Mesenchymal stem cell (in vitro differentiated cells and primary cell): ENCODE data around the gene MSRB3.
A peak's percentile ranks its signal among the peaks of the same experiment; 100 is the strongest.

Experiments
- DNase-seq: peaks from one replicate; pipeline ENCODE4 v3.0.0-alpha.2; 2013
- H2AFZ ChIP-seq: one replicate; pipeline ENCODE4 v1.6.1; 2013; ENCODE audit warnings: low read depth, mild to moderate bottlenecking, control low read depth, inconsistent platforms, low read length, moderate library complexity
- H2AK5ac ChIP-seq: 2 replicates; pipeline ENCODE4 v1.6.1; 2013; ENCODE audit warnings: low read length, moderate library complexity, mild to moderate bottlenecking, inconsistent platforms; ENCODE audit not compliant: severe bottlenecking
- H2BK120ac ChIP-seq: one replicate; pipeline ENCODE4 v1.6.1; 2013; ENCODE audit warnings: low read depth, mild to moderate bottlenecking, inconsistent platforms, low read length, moderate library complexity
- H2BK12ac ChIP-seq, 2 experiments: one replicate each; pipeline ENCODE4 v1.6.1; 2013; ENCODE audit warnings: inconsistent platforms in 2 of 2, low read length in 2 of 2, mild to moderate bottlenecking in 2 of 2, moderate library complexity in 2 of 2, control low read depth in 1 of 2
- H2BK15ac ChIP-seq: one replicate; pipeline ENCODE4 v1.6.1; 2013; ENCODE audit warnings: mild to moderate bottlenecking, low read depth, inconsistent platforms; ENCODE audit not compliant: poor library complexity, severe bottlenecking
- H2BK5ac ChIP-seq: 2 replicates; pipeline ENCODE4 v1.6.1; 2013; ENCODE audit warnings: low read depth, mild to moderate bottlenecking, low read length, control low read depth, inconsistent platforms; ENCODE audit not compliant: poor library complexity, severe bottlenecking
- H3K14ac ChIP-seq, 2 experiments: one replicate each; pipeline ENCODE4 v1.6.1; 2013; ENCODE audit warnings: inconsistent platforms in 2 of 2, low read length in 2 of 2, control low read depth in 1 of 2, mild to moderate bottlenecking in 1 of 2, moderate library complexity in 1 of 2
- H3K18ac ChIP-seq, 2 experiments: one replicate each; pipeline ENCODE4 v1.6.1; 2013; ENCODE audit warnings: inconsistent platforms in 2 of 2, low read length in 2 of 2, control low read depth in 1 of 2, low read depth in 1 of 2, mild to moderate bottlenecking in 1 of 2
- H3K23ac ChIP-seq, 2 experiments: one replicate each; pipeline ENCODE4 v1.6.1; 2013; ENCODE audit warnings: inconsistent platforms in 2 of 2, low read length in 2 of 2, mild to moderate bottlenecking in 2 of 2, moderate library complexity in 2 of 2, control low read depth in 1 of 2
- H3K27ac ChIP-seq: 2 replicates; pipeline ENCODE4 v1.5.1; 2013; ENCODE audit warnings: mild to moderate bottlenecking, moderate library complexity, low read length, control low read depth, inconsistent platforms; ENCODE audit not compliant: poor library complexity, severe bottlenecking
- H3K27me3 ChIP-seq, 2 experiments: 2 replicates each; pipeline versions ENCODE4 v1.6.1 to v1.7.0; 2013; ENCODE audit warnings: low read length in 2 of 2, mild to moderate bottlenecking in 2 of 2, moderate library complexity in 2 of 2, control low read depth in 1 of 2, inconsistent platforms in 1 of 2; ENCODE audit not compliant: control insufficient read depth in 1 of 2, insufficient read depth in 1 of 2
- H3K36me3 ChIP-seq, 2 experiments: 2 replicates each; pipeline versions ENCODE4 v1.6.1 to v1.7.0; 2013; ENCODE audit warnings: low read length in 2 of 2, control low read depth in 1 of 2, inconsistent platforms in 1 of 2, low read depth in 1 of 2, mild to moderate bottlenecking in 1 of 2; ENCODE audit not compliant: insufficient read depth in 2 of 2, control insufficient read depth in 1 of 2
- H3K4ac ChIP-seq, 2 experiments: one replicate each; pipeline ENCODE4 v1.6.1; 2013; ENCODE audit warnings: inconsistent platforms in 2 of 2, low read length in 2 of 2, mild to moderate bottlenecking in 2 of 2, moderate library complexity in 2 of 2, control low read depth in 1 of 2, low read depth in 1 of 2
- H3K4me1 ChIP-seq: 2 replicates; pipeline ENCODE4 v1.6.1; 2013; ENCODE audit warnings: low read depth, low read length, control low read depth; ENCODE audit not compliant: control insufficient read depth, insufficient read depth
- H3K4me2 ChIP-seq: 2 replicates; pipeline ENCODE4 v1.6.1; 2013; ENCODE audit warnings: low read length, mild to moderate bottlenecking, inconsistent platforms; ENCODE audit not compliant: poor library complexity, severe bottlenecking
- H3K4me3 ChIP-seq, 2 experiments: 2 replicates each; pipeline versions ENCODE4 v1.5.1 to v1.7.0; 2013; ENCODE audit warnings: low read length in 2 of 2, mild to moderate bottlenecking in 2 of 2, control low read depth in 1 of 2, low read depth in 1 of 2; ENCODE audit not compliant: insufficient read depth in 1 of 2
- H3K79me1 ChIP-seq: replicated peaks from 2 replicates; pipeline ENCODE4 v1.6.1; 2013; ENCODE audit warnings: mild to moderate bottlenecking, control low read depth, low read length, inconsistent platforms; ENCODE audit not compliant: poor library complexity, severe bottlenecking
- H3K9ac ChIP-seq: 2 replicates; pipeline ENCODE4 v1.7.0; 2013; ENCODE audit warnings: mild to moderate bottlenecking, low read length, moderate library complexity
- H3K9me3 ChIP-seq: 2 replicates; pipeline ENCODE4 v1.7.0; 2013; ENCODE audit warnings: mild to moderate bottlenecking, low read length; ENCODE audit not compliant: control insufficient read depth
- H4K8ac ChIP-seq: one replicate; pipeline ENCODE4 v1.6.1; 2013; ENCODE audit warnings: inconsistent platforms, mild to moderate bottlenecking, low read length, moderate library complexity
- H4K91ac ChIP-seq: one replicate; pipeline ENCODE4 v1.6.1; 2013; ENCODE audit warnings: mild to moderate bottlenecking, low read length, inconsistent platforms
- WGBS: methylation state at CpG from one replicate; pipeline ENCODE4 v1.1.7; 2013; ENCODE audit warnings: mixed read lengths; 5-methylcytosine and 5-hydroxymethylcytosine counted together

The MSRB3 gene

DNA sequence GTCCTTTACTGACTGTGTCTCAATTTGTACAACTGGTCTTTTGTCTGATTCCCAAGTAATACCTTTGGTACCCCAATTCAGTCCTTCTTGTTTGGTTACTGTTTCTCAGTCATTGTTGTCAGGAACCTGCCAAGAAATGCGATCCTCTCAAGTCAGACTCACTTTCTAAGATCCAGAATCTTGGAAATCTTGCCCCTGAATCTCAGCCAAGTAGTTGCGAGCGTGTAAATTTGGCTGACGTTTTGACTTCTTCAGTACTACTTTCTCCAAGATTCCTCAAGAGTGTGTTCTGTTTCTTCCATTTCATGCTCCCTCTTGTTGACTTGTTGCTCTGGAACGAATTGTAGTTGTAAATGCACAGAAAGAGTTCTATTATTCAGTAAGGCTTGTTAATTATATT is 114.0 kb downstream of the MSRB3 start:
- H2BK15ac ChIP-seq: no peak overlapping the region
- no peak overlapping the region for H3K4me2 ChIP-seq
- no peak overlapping the region for H2BK120ac ChIP-seq
- H3K4me1 ChIP-seq: no peaks in the 10 kb centered on the region
- H3K27ac ChIP-seq: no peak overlapping the region
- H3K23ac ChIP-seq: no peak overlapping the region
- H3K79me1 ChIP-seq: peaks cover 3% of the 10 kb centered on the region
- H3K9me3 ChIP-seq: peaks cover 36% of the 10 kb centered on the region
- H2BK5ac ChIP-seq: no peak overlapping the region
- no peak overlapping the region for H3K4ac ChIP-seq
- peak overlapping the region; percentile 18 for H3K9ac ChIP-seq
- H3K18ac ChIP-seq: no peak overlapping the region
- H4K8ac ChIP-seq: no peak overlapping the region
- H3K4me3 ChIP-seq: no peak overlapping the region
- H4K91ac ChIP-seq: no peak overlapping the region
- no peak for DNase-seq
- H3K27me3 ChIP-seq: no peaks in the 10 kb centered on the region
- peaks cover 0 to 8% of the 10 kb centered on the region in 2 experiments for H3K36me3 ChIP-seq
- H3K14ac ChIP-seq: no peak overlapping the region
- no peak overlapping the region for H2AK5ac ChIP-seq
- WGBS: 98% methylated on average over 3 of the region's 5 CpGs
- H2BK12ac ChIP-seq: no peak overlapping the region
- H2AFZ ChIP-seq: no peak overlapping the region

DNA sequence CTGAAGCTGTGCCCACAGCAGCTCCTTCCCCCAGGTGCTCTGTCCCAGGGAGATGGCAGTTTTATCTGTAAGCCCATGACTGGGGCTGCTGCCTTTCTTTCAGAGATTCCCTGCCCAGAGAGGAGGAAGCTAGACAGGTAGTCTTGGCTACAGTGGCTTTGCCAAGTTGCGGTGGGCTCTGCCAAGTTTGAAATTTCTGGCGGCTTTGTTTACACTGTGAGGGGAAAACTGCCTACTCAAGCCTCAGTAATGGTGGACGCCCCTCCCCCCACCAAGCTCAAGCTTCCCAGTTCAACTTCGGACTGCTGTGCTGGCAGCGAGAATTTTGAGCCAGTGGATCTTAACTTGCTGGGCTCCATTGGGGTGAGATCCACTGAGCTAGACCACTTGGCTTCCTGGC is 124.7 kb downstream of the MSRB3 start:
- DNase-seq: no peak
- H3K4me1 ChIP-seq: no peaks in the 10 kb centered on the region
- no peak overlapping the region for H3K14ac ChIP-seq
- no peaks in the 10 kb centered on the region for H3K27me3 ChIP-seq
- no peak overlapping the region for H3K18ac ChIP-seq
- H2BK12ac ChIP-seq: no peak overlapping the region
- H3K27ac ChIP-seq: no peak overlapping the region
- H2BK120ac ChIP-seq: no peak overlapping the region
- no peak overlapping the region for H4K91ac ChIP-seq
- no peak overlapping the region for H4K8ac ChIP-seq
- no peak overlapping the region for H3K4me3 ChIP-seq
- peaks cover 8 to 11% of the 10 kb centered on the region in 2 experiments for H3K36me3 ChIP-seq
- no peak overlapping the region for H3K4ac ChIP-seq
- H2AFZ ChIP-seq: no peak overlapping the region
- H3K9me3 ChIP-seq: peaks cover 16% of the 10 kb centered on the region
- no peak overlapping the region for H3K9ac ChIP-seq
- H2AK5ac ChIP-seq: no peak overlapping the region
- H3K4me2 ChIP-seq: no peak overlapping the region
- H2BK5ac ChIP-seq: no peak overlapping the region
- H3K79me1 ChIP-seq: peaks cover 8% of the 10 kb centered on the region
- H3K23ac ChIP-seq: no peak overlapping the region
- 98% methylated on average over 5 of the region's 5 CpGs for WGBS
- H2BK15ac ChIP-seq: no peak overlapping the region

DNA sequence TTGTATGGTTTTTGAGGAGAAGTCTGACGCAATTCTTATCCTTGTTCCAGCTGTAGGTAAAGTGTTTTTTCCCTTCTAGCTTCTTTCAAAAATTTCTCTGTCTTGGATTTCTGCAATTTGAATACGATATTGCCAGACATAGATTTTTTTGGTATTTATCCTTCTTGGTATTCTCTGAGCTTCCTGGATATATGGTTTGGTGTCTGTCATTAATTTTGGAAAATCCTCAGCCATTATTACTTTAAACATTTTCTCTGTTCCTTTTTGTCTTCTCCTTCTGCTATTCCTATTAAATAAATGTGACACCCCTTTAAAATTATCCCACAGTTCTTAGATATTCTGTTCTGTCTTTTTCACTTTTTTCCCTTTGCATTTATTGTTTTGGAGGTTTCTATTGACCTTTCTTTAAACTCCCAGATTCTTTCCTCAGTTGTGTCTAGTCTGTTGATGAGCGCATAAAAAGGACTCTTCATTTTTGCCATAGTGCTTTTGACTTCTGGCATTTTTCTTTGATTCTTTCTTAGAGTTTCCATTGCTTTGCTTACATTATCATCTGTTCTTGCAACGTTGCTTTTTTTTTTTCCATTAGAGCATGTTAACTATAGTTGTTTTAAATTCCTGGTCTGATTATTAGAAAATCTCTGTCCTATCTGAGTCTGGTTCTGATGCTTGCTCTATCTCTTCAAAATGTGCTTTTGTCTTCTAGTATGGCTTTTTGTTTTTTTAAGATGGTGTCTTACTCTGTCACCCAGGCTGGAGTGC is 129.1 kb downstream of the MSRB3 start:
- H4K8ac ChIP-seq: no peak overlapping the region
- no peak overlapping the region for H4K91ac ChIP-seq
- H3K14ac ChIP-seq: no peak overlapping the region
- H3K4ac ChIP-seq: no peak overlapping the region
- no peak overlapping the region for H2BK12ac ChIP-seq
- no CpG with 5 or more reads among the region's 4 CpGs for WGBS
- H2BK15ac ChIP-seq: no peak overlapping the region
- H2AK5ac ChIP-seq: no peak overlapping the region
- no peak overlapping the region for H2BK5ac ChIP-seq
- H3K4me3 ChIP-seq: no peak overlapping the region
- H2BK120ac ChIP-seq: no peak overlapping the region
- H2AFZ ChIP-seq: no peak overlapping the region
- peaks cover 8% of the 10 kb centered on the region for H3K79me1 ChIP-seq
- H3K18ac ChIP-seq: no peak overlapping the region
- H3K36me3 ChIP-seq: peaks cover 8 to 11% of the 10 kb centered on the region in 2 experiments
- H3K9me3 ChIP-seq: peaks cover 6% of the 10 kb centered on the region
- H3K23ac ChIP-seq: no peak overlapping the region
- H3K4me2 ChIP-seq: no peak overlapping the region
- no peaks in the 10 kb centered on the region for H3K4me1 ChIP-seq
- no peak for DNase-seq
- H3K9ac ChIP-seq: no peak overlapping the region
- no peak overlapping the region for H3K27ac ChIP-seq
- H3K27me3 ChIP-seq: no peaks in the 10 kb centered on the region

DNA sequence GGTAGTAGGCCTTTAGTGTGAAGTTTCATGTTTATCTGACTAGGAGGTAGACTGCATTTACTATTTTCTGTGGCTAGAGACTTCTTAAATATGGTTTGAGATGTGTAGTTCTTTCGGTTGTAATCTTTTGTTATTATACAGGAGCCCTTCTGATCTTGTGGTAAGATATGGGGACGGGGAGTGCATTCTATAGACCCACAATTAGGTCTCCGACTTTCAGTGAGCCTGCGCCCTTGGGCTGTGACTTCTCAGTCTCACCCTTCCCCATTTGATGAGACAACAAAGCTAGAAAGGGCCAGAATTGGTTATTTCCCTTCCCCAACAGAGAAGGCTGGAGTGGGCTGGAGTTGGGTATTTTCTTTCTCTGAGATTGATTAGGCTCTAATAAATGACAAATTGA is 130.0 kb downstream of the MSRB3 start:
- Histone ChIP-seq H2AK5ac (no peak overlapping the region), H3K4me2 (no peak overlapping the region), H4K91ac (no peak overlapping the region), H2BK12ac (no peak overlapping the region), H3K4ac (no peak overlapping the region), H2BK120ac (no peak overlapping the region), H3K79me1 (peaks cover 3% of the 10 kb centered on the region), H3K36me3 (peaks cover 4 to 11% of the 10 kb centered on the region in 2 experiments), H3K27ac (no peak overlapping the region), H3K4me1 (no peaks in the 10 kb centered on the region), H2BK5ac (no peak overlapping the region), H4K8ac (no peak overlapping the region), H2BK15ac (no peak overlapping the region), H3K23ac (no peak overlapping the region), H3K9ac (no peak overlapping the region), H3K14ac (no peak overlapping the region), H3K9me3 (peaks cover 6% of the 10 kb centered on the region), H3K27me3 (no peaks in the 10 kb centered on the region), H3K4me3 (no peak overlapping the region), H3K18ac (no peak overlapping the region), H2AFZ (no peak overlapping the region)
- no peak for DNase-seq
- 100% methylated on average over 3 of the region's 4 CpGs for WGBS
